ENCODE results near the gene DUS1L. TPM values are rescaled to one million over a fixed set of nuclear protein-coding genes. Genes with fewer than 3 reads are reported as not detected.

The DUS1L gene
- total RNA-seq, 2 experiments from 2014 or later = 175 to 190 TPM

GRCh38 chr17:82037889-82038195 lies 27.8 kb downstream of the DUS1L start:
- Mint-ChIP-seq H3K27ac (peak overlapping the region; percentile 86), H3K9me3 (no peaks in the 10 kb centered on the region), H3K4me1 (peaks cover 23% of the 10 kb centered on the region), H3K27me3 (no peaks in the 10 kb centered on the region), H3K4me3 (peak overlapping the region; percentile 85), H3K36me3 (no peaks in the 10 kb centered on the region)
- DNase-seq = no peak

GRCh38 chr17:82037092-82037888 lies 28.3 kb downstream of the DUS1L start, which contains the start of gene DCXR:
TSS of gene DCXR (minus strand) at chr17:82037697. CDS start at chr17:82037682, 15 bp downstream.
- Mint-ChIP-seq H3K4me3 (peak within 1 kb of the TSS; percentile 85), H3K4me1 (peaks cover 23% of the 10 kb centered on the region), H3K36me3 (no peaks in the 10 kb centered on the region), H3K9me3 (no peaks in the 10 kb centered on the region), H3K27me3 (no peaks in the 10 kb centered on the region), H3K27ac (peak within 1 kb of the TSS; percentile 86)
- DNase-seq = peak; percentile 98

- Mint-ChIP-seq H3K9me3 (no peaks in the 10 kb centered on the region), H3K36me3 (no peaks in the 10 kb centered on the region), H3K4me1 (peaks cover 23% of the 10 kb centered on the region), H3K27me3 (no peaks in the 10 kb centered on the region), H3K27ac (no peak overlapping the region), H3K4me3 (peak overlapping the region; percentile 77)
- no peak for DNase-seq
Observed at GRCh38 chr17:82036634-82037091, 28.9 kb downstream of the DUS1L start.

- no peaks in the 10 kb centered on the region for H3K36me3 Mint-ChIP-seq
- H3K9me3 Mint-ChIP-seq = no peaks in the 10 kb centered on the region
- H3K27ac Mint-ChIP-seq = no peak overlapping the region
- peak overlapping the region; percentile 77 for H3K4me3 Mint-ChIP-seq
- no peak for DNase-seq
- peaks cover 23% of the 10 kb centered on the region for H3K4me1 Mint-ChIP-seq
- no peaks in the 10 kb centered on the region for H3K27me3 Mint-ChIP-seq
Observed at GRCh38 chr17:82035956-82036633, 29.5 kb downstream of the DUS1L start.

- H3K27me3 Mint-ChIP-seq = no peaks in the 10 kb centered on the region
- H3K36me3 Mint-ChIP-seq = no peaks in the 10 kb centered on the region
- no peak for DNase-seq
Observed at GRCh38 chr17:82035488-82035887, 30.1 kb downstream of the DUS1L start.

GRCh38 chr17:82034371-82035011 lies 31.1 kb downstream of the DUS1L start:
- Mint-ChIP-seq H3K27ac (no peak overlapping the region), H3K27me3 (no peaks in the 10 kb centered on the region), H3K4me3 (no peak overlapping the region), H3K9me3 (no peaks in the 10 kb centered on the region), H3K4me1 (peaks cover 27% of the 10 kb centered on the region), H3K36me3 (no peaks in the 10 kb centered on the region)
- no peak for DNase-seq

More at GRCh38 chr17:82035488-82035887, 30.1 kb downstream of the DUS1L start:
- Mint-ChIP-seq H3K9me3 (no peaks in the 10 kb centered on the region), H3K27ac (no peak overlapping the region), H3K4me1 (peaks cover 24% of the 10 kb centered on the region), H3K4me3 (no peak overlapping the region)

- Mint-ChIP-seq H3K27me3 (no peaks in the 10 kb centered on the region), H3K4me3 (no peak overlapping the region), H3K4me1 (peaks cover 22% of the 10 kb centered on the region)
Observed at GRCh38 chr17:82033359-82034085, 32.1 kb downstream of the DUS1L start.

GRCh38 chr17:82031885-82032627 lies 33.5 kb downstream of the DUS1L start:
- Mint-ChIP-seq H3K4me3 (peak overlapping the region; percentile 34), H3K27ac (no peak overlapping the region), H3K9me3 (no peaks in the 10 kb centered on the region), H3K4me1 (peaks cover 16% of the 10 kb centered on the region), H3K27me3 (no peaks in the 10 kb centered on the region), H3K36me3 (no peaks in the 10 kb centered on the region)
- peak; percentile 59 for DNase-seq

More at GRCh38 chr17:82033359-82034085, 32.1 kb downstream of the DUS1L start:
- Mint-ChIP-seq H3K9me3 (no peaks in the 10 kb centered on the region), H3K27ac (no peak overlapping the region), H3K36me3 (no peaks in the 10 kb centered on the region)
- DNase-seq = no peak

GRCh38 chr17:82031303-82031884 lies 34.2 kb downstream of the DUS1L start, which contains the start of gene RAC3:
TSS of gene RAC3 (plus strand) at chr17:82031678. CDS start at chr17:82031762, 84 bp downstream.
- Mint-ChIP-seq H3K36me3 (no peaks in the 10 kb centered on the region), H3K27me3 (no peaks in the 10 kb centered on the region), H3K4me3 (peak within 1 kb of the TSS; percentile 69), H3K27ac (no peak within 1 kb of the TSS), H3K9me3 (no peaks in the 10 kb centered on the region), H3K4me1 (peaks cover 16% of the 10 kb centered on the region)
- peak; percentile 46 for DNase-seq

GRCh38 chr17:82030470-82031302 lies 34.9 kb downstream of the DUS1L start:
- H3K36me3 Mint-ChIP-seq = no peaks in the 10 kb centered on the region

GRCh38 chr17:82029990-82030469 lies 35.6 kb downstream of the DUS1L start:
- Mint-ChIP-seq H3K9me3 (no peaks in the 10 kb centered on the region), H3K4me3 (no peak overlapping the region), H3K27ac (no peak overlapping the region), H3K27me3 (no peaks in the 10 kb centered on the region), H3K4me1 (peaks cover 5% of the 10 kb centered on the region), H3K36me3 (peaks cover 1% of the 10 kb centered on the region)
- no peak for DNase-seq

More at GRCh38 chr17:82030470-82031302, 34.9 kb downstream of the DUS1L start:
- H3K27ac Mint-ChIP-seq = no peak overlapping the region
- H3K9me3 Mint-ChIP-seq = no peaks in the 10 kb centered on the region
- H3K4me3 Mint-ChIP-seq = peak overlapping the region; percentile 69
- peaks cover 10% of the 10 kb centered on the region for H3K4me1 Mint-ChIP-seq
- DNase-seq = peak; percentile 88
- no peaks in the 10 kb centered on the region for H3K27me3 Mint-ChIP-seq

GRCh38 chr17:82029391-82029790 lies 36.2 kb downstream of the DUS1L start:
- no peaks in the 10 kb centered on the region for H3K9me3 Mint-ChIP-seq
- DNase-seq = no peak
- H3K4me1 Mint-ChIP-seq = peaks cover 5% of the 10 kb centered on the region
- H3K27me3 Mint-ChIP-seq = no peaks in the 10 kb centered on the region
- H3K4me3 Mint-ChIP-seq = peak overlapping the region; percentile 40
- H3K27ac Mint-ChIP-seq = no peak overlapping the region
- H3K36me3 Mint-ChIP-seq = peaks cover 1% of the 10 kb centered on the region

- no peaks in the 10 kb centered on the region for H3K27me3 Mint-ChIP-seq
- H3K36me3 Mint-ChIP-seq = peaks cover 1% of the 10 kb centered on the region
- no peak overlapping the region for H3K4me3 Mint-ChIP-seq
- H3K4me1 Mint-ChIP-seq = peaks cover 8% of the 10 kb centered on the region
- no peaks in the 10 kb centered on the region for H3K9me3 Mint-ChIP-seq
- H3K27ac Mint-ChIP-seq = no peak overlapping the region
- DNase-seq = no peak
Observed at GRCh38 chr17:82028966-82029365, 36.6 kb downstream of the DUS1L start.

Data from activated naive CD8-positive, alpha-beta T cell treated with anti-CD3 and anti-CD28 coated beads for 36 hours (primary cell).